ENCODE data around the gene SDF2L1.
"Not testable (repeated sequence)": the region's sequence is repeated elsewhere in the genome, so short reads cannot be mapped to it uniquely, and the experiment has no call there.

Gene SDF2L1

GRCh38 chr22:21672107-21672629, 30.1 kb downstream of the SDF2L1 start:
- H3K4me3 Mint-ChIP-seq = no peak overlapping the region
- peaks cover 3% of the 10 kb centered on the region for H3K9me3 Mint-ChIP-seq
- H3K27me3 Mint-ChIP-seq (ENCODE audit: low read depth) = no peaks in the 10 kb centered on the region
- peaks cover 5% of the 10 kb centered on the region for H3K4me1 Mint-ChIP-seq
- no peak for TF ChIP-seq CTCF (IDR thresholded peaks at IDR 0.05; ENCODE audit: unreplicated experiment in 3 of 3)
- no peak overlapping the region for H3K27ac Mint-ChIP-seq
- H3K36me3 Mint-ChIP-seq (ENCODE audit: low read depth) = peaks cover 58% of the 10 kb centered on the region

- H3K27me3 Mint-ChIP-seq (ENCODE audit: low read depth) = no peaks in the 10 kb centered on the region
- TF ChIP-seq CTCF (IDR thresholded peaks at IDR 0.05; ENCODE audit: unreplicated experiment in 3 of 3) = no peak
- peak overlapping the region in 1 of 3 experiments; percentile 94 for H3K27ac Mint-ChIP-seq
- H3K4me1 Mint-ChIP-seq = no peaks in the 10 kb centered on the region
- H3K9me3 Mint-ChIP-seq = peaks cover 3% of the 10 kb centered on the region
- no peak overlapping the region for H3K4me3 Mint-ChIP-seq
- H3K36me3 Mint-ChIP-seq (ENCODE audit: low read depth) = peaks cover 69% of the 10 kb centered on the region
Measured at GRCh38 chr22:21673534-21674321, 31.6 kb downstream of the SDF2L1 start.

GRCh38 chr22:21674638-21675245, 32.6 kb downstream of the SDF2L1 start:
- H3K27ac Mint-ChIP-seq = peak overlapping the region; percentile 47 to 94 (median 86)
- peaks cover 3% of the 10 kb centered on the region for H3K9me3 Mint-ChIP-seq
- peaks cover 67% of the 10 kb centered on the region for H3K36me3 Mint-ChIP-seq (ENCODE audit: low read depth)
- H3K4me3 Mint-ChIP-seq = peak overlapping the region in 1 of 3 experiments; percentile 21
- H3K27me3 Mint-ChIP-seq (ENCODE audit: low read depth) = no peaks in the 10 kb centered on the region
- no peaks in the 10 kb centered on the region for H3K4me1 Mint-ChIP-seq
- no peak for TF ChIP-seq CTCF (IDR thresholded peaks at IDR 0.05; ENCODE audit: unreplicated experiment in 3 of 3)

GRCh38 chr22:21677606-21678443, 35.7 kb downstream of the SDF2L1 start:
- Mint-ChIP-seq H3K4me3 (no peak overlapping the region), H3K9me3 (peaks cover 3% of the 10 kb centered on the region), H3K27me3 (ENCODE audit: low read depth) (no peaks in the 10 kb centered on the region), H3K36me3 (ENCODE audit: low read depth) (peaks cover 53% of the 10 kb centered on the region), H3K27ac (no peak overlapping the region), H3K4me1 (no peaks in the 10 kb centered on the region)
- TF ChIP-seq CTCF (IDR thresholded peaks at IDR 0.05; ENCODE audit: unreplicated experiment in 3 of 3) = no peak

- not testable (repeated sequence) for H3K27me3 Mint-ChIP-seq (ENCODE audit: low read depth)
- peaks cover 47% of the 10 kb centered on the region for H3K36me3 Mint-ChIP-seq (ENCODE audit: low read depth)
Measured at GRCh38 chr22:21678842-21679241, 36.7 kb downstream of the SDF2L1 start.

GRCh38 chr22:21679383-21679782, 37.3 kb downstream of the SDF2L1 start:
- H3K27ac Mint-ChIP-seq = no peak overlapping the region
- no peaks in the 10 kb centered on the region for H3K4me1 Mint-ChIP-seq
- H3K4me3 Mint-ChIP-seq = no peak overlapping the region

More at GRCh38 chr22:21678842-21679241, 36.7 kb downstream of the SDF2L1 start:
- not testable (repeated sequence) for H3K4me1 Mint-ChIP-seq, H3K4me3 Mint-ChIP-seq, H3K9me3 Mint-ChIP-seq, H3K27ac Mint-ChIP-seq

More at GRCh38 chr22:21679383-21679782, 37.3 kb downstream of the SDF2L1 start:
- Mint-ChIP-seq H3K36me3 (ENCODE audit: low read depth) (peaks cover 44% of the 10 kb centered on the region), H3K27me3 (ENCODE audit: low read depth) (no peaks in the 10 kb centered on the region), H3K9me3 (peaks cover 3% of the 10 kb centered on the region)
- no peak for TF ChIP-seq CTCF (IDR thresholded peaks at IDR 0.05; ENCODE audit: unreplicated experiment in 3 of 3)

All from nephron (organoid).